Adrenal gland (tissue), 5 donors: ENCODE results near the gene ATP6V0E1.

Experiments used
- POLR2A ChIP-seq, 2 donors: fragments of 450-650 bp; IDR thresholded peaks; one replicate each; pipeline ENCODE4 v1.6.1; 2017; ENCODE audit warnings: antibody characterized with exemption in 2 of 2, mild to moderate bottlenecking in 2 of 2, moderate library complexity in 1 of 2
- TF ChIP-seq, protein P1 (sequence below), 6 experiments: fragments of 450-650 bp in 4 of 6; fragments of 200-600 bp in 2 of 6; sonication (generic) in 1 of 6; IDR thresholded peaks; 1 replicate in 5 of 6; 2 replicates in 1 of 6; pipeline versions ENCODE4 v1.5.1 to v1.8.0; 2016 to 2021; ENCODE audit warnings: antibody characterized with exemption in 6 of 6, mild to moderate bottlenecking in 2 of 6, moderate library complexity in 1 of 6
- donor health status: DM: no; HTN: no; CAD: no.

DNA sequence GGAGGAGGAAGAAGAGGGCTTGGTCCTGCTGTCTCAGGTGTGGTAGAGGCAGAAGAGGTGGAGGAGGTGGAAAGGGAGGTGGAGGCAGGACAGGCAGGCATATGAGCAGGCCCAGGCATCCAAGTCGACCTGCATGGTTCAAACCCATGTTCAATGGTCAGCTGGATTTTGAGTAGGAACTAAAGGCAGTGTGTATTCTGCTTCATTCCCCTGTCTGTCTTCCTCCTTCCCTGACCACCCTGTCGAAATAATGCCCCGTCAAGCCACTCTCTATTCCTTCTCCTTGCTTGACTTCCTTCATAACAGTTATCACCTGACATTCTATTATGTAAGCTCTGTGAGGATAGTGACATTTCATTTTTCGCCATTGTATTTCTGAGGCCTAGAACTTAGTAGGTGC, 34.8 kb downstream of the ATP6V0E1 start:
- TF ChIP-seq, protein P1, sequence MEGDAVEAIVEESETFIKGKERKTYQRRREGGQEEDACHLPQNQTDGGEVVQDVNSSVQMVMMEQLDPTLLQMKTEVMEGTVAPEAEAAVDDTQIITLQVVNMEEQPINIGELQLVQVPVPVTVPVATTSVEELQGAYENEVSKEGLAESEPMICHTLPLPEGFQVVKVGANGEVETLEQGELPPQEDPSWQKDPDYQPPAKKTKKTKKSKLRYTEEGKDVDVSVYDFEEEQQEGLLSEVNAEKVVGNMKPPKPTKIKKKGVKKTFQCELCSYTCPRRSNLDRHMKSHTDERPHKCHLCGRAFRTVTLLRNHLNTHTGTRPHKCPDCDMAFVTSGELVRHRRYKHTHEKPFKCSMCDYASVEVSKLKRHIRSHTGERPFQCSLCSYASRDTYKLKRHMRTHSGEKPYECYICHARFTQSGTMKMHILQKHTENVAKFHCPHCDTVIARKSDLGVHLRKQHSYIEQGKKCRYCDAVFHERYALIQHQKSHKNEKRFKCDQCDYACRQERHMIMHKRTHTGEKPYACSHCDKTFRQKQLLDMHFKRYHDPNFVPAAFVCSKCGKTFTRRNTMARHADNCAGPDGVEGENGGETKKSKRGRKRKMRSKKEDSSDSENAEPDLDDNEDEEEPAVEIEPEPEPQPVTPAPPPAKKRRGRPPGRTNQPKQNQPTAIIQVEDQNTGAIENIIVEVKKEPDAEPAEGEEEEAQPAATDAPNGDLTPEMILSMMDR (IDR thresholded peaks at IDR 0.05) = no peak
- no peak for TF ChIP-seq POLR2A (IDR thresholded peaks at IDR 0.05)
